Activated CD4-positive, CD25-positive, alpha-beta regulatory T cell treated with anti-CD3 and anti-CD28 coated beads, Interleukin-2, amount 50 U/mL, for 72 hours (primary cell): Measurements from ENCODE around the gene TEX22.

Experiments used
- DNase-seq: peaks from one replicate; pipeline ENCODE4 v3.0.0; 2021

TEX22 gene

DNA sequence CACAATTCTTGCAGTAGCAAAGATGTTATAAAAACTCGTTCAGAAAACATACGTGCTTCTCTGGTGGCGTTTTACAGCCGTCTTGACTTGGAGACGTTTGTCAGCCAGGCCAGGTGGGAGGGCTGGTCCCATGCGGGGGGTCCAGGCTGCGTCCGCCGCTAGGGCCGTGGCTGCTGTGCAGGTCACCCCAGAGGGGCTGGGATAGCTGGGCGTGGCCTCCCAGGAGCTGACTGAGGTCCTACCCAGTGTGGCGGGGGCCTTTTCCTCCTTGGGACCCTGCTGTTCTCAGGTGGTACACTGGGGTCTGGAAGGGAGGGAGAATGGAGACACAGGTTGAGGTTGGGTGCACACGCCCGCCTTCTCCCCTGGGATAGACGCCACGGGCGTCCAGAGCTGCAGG is 46.5 kb downstream of the TEX22 start:
- DNase-seq: no peak

DNA sequence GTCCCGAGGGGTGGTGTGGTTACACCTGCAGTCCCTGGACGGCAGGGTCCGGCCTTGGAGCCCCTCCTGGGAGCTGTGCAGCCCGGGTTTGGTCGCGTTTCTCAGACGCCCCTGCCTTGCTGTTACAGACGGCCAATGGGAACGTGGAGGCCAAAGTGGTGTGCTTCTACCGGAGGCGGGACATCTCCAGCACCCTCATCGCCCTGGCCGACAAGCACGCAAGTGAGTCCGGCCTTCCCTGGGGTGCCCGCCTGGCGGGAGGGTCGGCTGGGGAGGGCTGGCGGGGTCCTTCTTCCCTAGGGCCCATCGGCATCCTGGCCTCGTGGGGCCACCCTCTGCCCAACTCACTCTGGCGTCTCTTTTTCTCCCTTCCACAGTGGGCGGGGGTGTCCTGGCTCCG is 47.0 kb downstream of the TEX22 start:
- no peak for DNase-seq

DNA sequence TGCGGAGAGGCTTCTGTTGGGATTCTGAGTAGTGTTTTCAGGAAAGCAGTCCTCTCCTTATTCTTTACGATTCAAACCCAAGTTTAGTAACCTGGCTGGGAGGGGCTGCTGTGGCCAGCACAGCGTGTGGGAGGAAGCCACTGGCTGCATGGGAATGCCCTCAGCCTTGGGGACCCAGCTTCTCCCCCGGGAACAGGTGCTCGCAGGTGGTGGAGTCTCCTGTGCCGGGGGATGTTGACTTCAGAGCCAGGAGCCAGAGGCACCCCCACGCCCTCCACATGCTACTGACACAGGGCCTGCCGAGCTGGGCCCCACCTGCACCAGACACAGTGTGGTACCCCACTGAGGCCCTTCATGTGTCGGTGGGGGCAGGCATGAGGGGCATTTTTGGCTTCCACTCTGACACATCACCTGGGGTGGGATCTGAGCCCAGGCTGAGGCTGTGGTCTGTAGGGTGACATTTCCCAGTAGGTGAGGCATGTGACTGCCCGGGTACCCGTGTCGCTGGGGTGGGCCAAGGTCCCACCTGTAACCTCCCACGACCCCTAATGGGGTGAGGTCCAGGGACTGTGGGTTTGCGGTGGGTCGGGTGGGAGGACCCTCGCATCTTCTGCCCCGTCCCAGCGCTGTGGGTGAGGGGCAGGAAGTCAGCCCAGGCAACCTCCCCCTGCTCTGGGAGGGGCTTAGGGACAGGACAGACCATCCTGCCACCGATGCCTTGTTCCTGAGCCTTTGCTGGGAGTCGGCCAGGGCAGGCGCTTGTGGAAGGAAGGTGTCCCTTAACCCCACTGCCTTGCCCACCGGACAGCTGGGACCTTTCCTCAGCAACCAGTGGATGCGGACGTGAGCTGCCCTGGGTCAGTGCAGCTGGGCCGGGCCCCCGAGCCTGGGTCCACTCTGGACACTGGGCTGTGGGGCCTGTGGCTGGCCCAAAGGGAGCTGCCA is 47.8 kb downstream of the TEX22 start:
- no peak for DNase-seq

DNA sequence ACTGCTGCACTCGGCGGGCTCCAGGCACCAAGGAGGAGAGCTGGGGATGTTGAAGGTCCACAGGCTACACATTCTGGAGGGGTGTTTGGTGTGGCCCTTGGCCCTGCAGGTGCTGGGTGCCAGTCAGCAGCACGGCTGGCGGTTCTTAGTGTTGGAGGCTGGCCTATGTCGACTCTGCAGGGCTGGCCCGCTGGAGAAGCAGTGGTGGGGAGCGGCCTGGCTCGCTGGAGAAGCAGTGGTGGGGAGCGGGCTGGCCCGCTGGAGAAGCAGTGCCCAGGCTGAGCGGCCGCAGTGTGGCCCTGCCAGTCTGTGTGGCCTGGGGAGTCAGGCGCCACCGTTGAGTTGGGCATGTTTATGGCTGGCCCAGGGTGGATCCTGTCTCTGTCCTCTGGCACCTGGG is 48.6 kb downstream of the TEX22 start:
- no peak for DNase-seq

DNA sequence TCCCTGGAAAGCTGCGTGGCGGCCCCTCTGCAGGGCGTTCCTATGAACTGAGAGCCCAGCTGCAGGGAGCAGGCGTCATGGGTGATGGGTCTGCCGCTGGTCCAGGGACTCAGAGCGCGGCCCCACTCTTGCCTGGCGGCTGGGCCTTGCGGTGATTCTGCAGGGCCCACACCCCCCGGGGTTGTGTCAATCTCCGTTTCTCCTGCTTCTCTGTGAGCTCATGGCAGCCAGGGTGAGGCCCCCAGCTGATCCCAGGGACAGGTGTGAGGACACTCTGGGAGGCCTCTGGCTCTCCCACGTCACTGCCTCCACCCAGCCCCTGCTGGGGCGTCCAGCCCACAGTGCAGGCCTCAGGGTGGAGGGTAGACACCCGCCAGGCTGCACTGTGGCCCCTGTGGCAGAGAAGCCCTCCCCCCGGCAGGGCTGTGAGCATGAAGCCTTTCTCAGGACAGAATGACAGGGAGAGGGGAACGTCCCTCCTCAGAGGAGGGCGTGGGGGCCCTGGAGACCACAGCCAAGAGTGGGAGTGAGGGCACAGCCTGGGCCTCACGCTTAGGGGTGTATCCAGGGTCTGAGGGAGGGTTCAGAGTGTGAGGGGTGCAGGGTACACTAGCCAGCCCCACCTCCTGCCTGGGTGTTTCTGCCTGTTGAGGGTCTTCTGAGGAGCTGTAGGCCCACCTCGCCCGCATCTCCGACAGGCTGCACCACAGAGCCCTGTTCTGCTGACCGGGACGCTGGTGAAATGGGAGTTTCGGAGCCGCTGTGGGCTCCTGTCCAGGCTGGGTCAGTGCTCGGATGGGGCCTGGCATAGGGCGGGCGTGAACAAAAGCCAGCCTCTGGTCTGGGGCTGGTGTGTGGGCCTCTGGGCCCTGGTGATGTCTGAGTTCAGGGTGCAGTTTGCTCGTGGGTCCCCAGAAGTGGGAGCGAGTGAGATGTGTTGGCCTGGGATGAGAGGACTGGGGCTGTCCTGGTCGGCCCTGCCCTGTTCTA is 49.6 kb downstream of the TEX22 start:
- no peak for DNase-seq

DNA sequence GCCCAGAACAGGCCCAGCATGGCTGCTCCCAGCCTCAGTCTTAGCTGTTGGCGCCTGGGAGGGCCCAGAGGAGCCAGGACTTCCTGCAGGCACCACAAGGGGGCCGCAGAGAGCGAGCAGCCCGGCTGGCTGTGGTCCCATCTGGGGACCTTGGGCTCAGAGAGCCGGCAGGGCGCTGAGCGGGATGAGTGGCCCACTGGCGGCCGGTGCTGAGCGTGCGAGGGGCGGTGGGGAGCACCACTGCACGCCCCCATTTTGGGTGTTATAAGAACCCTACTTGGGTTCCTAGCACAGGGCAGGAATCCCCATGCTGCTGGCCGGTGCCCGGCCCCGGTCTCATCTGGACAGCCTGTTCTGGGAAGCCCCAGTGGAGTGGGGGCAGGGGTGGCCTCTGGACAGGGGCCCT is 50.4 kb downstream of the TEX22 start:
- DNase-seq: peak; percentile 63

DNA sequence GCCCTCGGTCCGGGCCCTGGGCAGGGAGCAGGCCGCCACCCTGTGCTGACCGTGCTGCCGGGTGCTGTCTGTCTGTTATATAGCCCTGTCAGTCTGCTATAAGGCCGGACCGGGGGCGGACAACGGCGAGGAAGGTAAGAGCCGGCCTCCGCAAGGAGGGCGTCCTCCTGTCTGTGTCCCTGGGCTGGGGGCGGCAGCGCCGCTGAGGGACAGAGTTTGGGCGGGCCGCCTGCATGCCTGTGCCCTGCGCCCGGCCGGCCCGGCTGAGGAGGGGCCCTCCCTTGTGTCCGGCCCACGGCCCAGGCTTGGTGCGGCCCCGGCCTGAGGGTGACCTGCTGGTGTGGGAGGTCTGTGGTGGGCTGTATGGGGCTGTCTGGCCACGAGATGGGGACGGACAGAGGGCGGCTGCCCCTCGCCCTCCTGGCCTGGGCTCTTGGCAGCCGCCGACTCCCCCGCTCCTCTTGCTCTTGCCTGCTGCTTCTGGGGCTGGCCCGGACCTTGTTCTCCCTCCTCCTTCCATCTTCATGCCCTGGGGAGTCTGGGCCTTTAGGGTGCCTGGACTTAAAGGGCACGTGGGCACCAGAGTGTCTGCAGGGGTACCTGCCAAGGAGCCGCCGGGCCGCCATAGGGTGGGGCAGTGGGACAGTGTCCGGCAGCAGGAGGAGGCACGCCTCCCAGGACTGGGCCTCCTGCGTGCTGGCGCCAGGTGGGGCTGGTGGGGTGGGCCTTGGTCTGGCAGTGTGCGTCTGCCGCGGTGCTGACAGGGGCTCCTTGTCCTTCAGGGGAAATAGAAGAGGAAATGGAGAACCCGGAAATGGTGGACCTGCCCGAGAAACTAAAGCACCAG is 51.2 kb downstream of the TEX22 start:
- no peak for DNase-seq

DNA sequence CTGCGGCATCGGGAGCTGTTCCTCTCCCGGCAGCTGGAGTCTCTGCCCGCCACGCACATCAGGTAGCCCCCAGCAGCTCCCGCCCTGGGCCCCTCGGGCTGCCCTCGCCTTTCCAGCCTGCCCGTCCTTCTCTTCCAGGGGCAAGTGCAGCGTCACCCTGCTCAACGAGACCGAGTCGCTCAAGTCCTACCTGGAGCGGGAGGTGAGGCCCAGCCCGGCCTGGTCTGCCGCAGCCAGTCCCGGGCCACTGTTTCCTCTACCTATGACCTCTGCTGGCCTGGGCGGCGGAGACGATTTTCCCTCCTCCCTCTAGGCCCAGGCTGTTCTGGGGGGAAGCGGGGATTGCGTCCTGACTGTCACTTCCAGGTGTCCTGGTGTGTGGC is 51.8 kb downstream of the TEX22 start:
- no peak for DNase-seq

DNA sequence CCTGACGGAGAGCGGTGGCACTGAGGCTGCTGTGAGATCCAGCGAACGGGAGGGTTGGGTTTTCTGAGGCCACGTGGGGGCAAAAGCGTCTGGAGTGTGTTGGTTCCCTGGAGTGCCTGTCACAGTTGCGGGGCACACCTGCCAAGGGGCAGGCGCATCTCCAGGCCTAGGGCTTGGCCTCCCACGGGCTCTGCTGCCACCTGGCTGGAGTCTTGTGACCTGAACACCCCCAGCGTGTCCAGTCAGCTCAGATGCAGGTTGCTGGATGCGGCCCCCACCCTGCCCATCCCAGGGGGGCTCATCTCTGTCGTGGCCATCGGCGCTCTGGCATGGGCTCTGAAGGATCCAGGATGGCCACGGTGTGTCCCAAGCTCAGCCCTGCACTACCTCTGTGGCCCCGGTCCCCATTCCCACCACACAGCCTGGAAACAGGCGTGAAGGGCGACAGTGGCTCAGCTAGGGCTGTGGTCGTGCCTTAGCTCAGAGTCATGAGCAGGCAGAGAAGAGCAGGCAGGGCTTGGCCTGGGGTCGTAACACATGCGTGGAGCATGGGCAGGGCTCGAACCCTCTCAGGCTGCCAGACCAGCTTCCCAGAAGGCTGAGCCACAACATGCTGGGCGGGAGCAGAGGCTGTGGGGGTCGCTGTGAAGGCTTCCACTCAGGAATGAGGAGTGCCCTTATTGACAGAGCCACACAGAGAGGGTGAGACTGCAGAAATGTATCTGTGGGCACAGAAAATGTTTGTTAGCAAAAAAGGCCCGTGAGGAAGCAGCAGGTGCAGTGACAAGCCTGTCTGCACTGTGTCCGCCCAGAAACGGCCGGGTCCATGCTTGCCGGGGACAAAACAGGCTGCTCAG is 52.8 kb downstream of the TEX22 start:
- DNase-seq: no peak

DNA sequence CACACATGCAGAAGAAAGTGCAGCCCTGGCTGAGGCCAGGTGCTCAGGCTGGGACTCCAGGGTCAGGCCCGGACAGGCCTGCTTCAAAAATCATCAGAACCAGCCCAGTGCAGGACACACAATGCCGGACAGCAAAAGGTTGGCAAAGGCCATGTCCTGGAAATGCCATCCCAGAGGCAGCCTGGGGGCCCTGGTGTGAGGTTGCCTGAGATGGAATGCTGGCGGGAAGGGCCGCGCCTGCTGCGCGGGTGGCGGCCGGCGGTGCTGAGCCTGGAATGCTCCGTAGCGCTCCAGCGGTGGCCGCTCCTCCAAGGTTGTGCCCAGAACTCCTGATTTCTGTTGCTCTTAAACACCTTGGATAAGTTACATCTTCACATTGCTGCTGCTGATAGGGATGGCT is 54.6 kb downstream of the TEX22 start:
- DNase-seq: no peak

DNA sequence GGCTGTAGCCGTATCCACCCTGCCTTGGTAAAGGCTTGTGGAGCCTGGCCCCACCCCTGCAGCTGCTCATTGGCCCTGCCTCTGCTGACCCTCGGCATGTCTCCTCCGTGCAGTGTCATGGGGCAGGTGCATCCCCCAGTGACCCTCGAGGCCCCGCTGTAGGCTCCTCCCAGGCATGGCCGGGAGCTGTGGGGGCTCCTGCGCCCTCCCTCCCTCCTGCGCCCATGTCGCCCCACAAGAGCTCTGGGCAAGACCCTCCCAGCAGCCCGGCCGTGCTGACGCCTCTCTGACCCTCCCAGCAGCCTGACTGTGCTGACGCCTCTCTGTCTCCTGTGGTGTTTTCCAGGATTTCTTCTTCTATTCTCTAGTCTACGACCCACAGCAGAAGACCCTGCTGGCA is 55.5 kb downstream of the TEX22 start:
- DNase-seq: no peak

DNA sequence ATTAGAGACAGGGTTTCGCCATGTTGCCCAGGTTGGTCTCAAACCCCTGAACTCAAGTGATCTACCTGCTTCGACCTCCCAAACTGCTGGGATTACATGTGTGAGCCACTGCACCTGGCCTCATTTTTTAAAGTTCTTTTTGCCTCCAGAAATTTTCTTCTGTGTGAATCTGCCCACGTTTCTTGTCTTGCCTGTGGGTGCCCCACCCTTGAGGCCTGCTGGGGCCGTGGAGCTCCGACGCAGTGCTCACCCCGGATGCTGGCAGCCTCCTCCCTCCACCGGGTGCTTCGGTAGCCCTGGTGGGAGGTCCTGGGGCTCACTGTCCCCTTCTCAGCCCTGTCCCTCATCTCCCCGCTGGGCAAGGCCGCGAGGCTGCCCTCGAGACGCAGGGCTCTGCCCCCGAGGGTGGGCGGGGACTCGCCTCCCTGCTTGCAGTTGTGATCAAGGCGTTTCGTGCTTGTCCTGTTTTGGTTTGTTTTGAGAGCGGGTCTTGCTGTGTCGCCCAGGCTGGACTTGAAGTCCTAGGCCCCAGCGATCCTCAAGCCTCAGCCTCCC is 56.8 kb downstream of the TEX22 start:
- no peak for DNase-seq

DNA sequence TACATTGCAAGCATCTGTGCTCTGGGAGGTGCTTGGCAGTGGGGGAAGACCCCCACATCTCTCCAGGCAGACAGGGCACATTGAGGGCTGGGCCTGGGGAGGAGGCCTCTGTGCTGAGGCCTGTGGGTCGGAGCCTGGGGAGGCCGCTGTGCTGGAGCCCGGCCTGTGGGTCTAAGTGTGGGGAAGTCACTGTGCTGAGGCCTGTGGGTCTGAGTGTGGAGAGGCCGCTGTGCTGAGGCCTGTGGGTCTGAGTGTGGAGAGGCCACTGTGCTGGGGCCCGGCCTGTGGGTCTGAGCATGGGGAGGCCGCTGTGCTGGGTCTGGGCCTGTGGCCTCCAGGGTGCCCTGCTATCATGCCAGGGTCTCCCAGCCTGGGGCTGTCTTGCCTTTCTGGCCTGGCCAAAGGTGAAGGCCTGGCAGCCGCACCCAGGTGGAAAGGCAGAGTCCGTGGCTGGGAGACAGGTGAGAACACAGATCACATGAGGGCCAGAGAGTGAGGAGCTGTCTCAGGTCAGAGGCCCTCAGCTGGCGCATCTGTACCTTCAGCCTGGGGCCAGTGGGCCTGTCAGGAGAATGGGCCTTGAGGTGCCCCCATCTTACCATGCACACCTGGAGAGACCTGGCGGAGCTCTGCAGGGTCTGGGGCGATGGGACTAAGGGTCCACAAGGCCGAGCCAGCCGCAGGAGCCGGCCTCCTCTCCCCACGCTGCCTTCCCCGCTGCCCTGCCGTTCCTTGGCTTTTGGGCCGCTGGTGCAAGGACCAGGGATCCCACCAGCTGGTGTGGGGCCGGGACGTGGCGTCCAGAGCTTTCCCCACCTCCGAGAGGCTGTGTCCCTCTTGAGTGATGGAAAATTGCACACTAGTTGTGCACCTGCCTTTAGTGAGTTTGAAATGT is 57.7 kb downstream of the TEX22 start:
- no peak for DNase-seq

DNA sequence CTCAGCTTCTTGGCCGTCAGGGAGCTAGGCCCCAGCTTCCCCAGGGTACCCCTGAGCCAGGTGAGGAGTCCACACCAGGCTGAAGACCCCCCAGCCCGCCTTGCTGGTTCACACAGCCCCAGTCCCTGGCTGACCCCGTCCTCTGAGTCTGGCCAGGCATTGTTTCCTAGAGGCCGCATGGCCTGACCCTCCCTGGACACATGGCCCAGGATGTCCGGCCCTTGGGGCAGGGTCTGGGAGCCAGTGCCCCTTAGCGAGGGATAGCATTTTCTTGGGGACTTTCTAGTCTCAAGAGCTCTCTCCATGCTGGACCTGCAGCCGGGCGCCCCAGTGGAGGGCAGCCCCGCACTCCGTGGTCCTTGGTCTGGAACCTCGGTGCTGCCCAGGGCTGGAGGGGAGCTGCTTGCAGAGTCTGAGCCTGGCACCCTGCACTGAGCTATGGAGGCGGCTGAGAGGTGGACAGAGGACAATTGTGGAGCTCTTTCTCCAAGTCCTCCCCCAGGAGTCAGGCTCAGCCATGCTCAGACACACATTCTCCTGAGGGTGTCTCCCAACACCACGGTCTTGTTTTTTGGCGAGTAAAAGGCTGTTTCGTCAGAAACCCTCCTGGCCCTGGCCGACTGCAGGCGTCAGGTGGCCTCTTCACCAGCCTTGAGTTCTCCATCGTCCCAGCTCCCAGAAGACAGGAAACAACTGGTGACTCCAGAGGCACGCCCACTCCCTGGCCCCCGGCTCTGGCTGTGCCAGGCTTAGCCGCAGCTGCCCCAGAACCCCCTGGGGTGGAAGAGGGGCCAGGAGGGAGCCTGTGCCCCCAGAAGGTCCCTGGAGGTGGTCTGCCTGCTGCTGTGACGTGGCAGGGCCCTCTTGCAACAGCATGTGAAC is 58.6 kb downstream of the TEX22 start:
- DNase-seq: no peak

DNA sequence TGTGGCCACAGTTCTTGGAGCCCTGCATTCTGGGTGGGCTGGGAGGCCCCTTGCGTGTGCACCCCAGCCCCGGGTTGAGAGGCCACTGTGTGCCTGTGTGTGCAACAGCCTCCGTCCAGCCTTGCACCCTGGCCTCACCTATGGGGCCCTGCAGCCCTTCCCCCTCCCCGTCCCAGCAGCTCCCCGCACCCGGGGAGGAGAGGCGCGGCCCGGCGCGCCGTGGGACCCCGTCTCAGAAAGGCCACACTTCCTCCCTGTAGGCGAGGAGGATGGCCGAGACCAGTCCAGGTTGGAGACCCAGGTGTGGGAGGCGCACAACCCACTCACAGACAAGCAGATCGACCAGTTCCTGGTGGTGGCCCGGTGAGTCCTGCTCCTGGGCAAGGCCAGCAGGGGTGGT is 59.7 kb downstream of the TEX22 start:
- DNase-seq: no peak

DNA sequence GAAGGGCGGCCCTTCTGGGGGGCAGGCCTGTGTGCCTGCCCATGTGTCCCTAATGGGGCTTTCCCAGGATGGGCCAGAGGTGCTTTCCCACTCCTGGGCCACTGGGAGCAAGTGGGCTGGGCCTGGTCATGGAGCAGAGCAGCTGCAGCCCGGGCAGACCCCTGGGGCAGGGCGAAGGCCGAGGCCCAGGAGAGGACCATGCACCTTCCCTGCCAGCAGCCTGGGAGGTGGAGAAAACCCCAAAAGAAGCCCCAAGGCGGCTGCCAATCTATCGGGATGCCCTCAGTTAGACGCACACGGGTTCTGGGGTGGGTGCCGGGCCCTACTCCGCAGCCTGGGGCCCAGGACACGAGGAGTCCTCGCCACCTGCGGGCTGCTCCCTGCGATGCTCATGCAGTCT is 60.2 kb downstream of the TEX22 start:
- DNase-seq: no peak

DNA sequence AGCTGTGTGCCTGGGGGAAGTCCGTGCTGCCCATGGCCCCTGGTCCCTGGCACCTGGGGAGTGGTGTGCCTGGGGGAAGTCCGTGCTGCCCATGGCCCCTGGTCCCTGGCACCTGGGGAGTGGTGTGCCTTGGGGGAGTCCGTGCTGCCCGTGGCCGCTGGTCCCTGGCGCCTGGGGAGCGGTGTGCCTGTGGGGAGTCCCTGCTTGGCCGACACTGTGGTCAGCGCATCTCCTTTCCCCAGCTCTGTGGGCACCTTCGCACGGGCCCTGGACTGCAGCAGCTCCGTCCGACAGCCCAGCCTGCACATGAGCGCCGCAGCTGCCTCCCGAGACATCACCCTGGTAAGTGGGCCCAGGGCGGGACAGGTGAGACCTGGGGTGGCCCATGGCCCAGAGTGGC is 61.8 kb downstream of the TEX22 start:
- DNase-seq: no peak

DNA sequence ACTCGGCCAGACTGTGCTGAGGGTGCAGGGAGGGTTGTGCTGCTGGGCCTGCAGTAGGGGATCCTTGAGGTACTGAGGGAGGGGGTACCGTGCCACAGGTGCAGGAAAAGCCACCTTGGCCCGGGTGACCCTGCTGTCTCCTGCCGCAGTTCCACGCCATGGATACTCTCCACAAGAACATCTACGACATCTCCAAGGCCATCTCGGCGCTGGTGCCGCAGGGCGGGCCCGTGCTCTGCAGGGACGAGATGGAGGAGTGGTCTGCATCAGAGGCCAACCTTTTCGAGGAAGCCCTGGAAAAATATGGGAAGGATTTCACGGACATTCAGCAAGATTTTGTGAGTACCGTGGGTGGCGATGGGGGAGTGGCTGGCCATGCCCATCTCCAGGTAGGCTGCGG is 62.3 kb downstream of the TEX22 start:
- DNase-seq: no peak

DNA sequence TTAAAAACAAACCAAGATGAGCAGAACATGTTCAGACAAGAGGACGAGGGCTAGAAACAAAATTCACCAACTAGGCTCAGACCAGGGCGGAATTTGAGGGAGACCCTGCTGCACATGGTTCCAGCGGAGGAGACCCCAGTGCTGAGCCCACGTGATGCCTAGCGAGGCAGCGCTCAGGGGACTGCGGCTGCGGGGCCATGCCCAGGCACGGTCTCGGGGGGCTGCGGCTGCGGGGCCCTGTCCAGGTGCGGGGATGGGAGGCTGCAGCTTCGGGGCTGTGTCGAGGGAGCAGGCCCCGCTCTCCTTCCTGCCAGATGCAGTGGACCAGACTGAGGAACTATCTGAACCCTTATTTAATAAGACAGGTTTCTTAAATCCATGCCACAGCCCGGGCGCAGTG is 63.6 kb downstream of the TEX22 start:
- no peak for DNase-seq
